Measurements from ENCODE around the gene BACE2.

BACE2 gene

DNA sequence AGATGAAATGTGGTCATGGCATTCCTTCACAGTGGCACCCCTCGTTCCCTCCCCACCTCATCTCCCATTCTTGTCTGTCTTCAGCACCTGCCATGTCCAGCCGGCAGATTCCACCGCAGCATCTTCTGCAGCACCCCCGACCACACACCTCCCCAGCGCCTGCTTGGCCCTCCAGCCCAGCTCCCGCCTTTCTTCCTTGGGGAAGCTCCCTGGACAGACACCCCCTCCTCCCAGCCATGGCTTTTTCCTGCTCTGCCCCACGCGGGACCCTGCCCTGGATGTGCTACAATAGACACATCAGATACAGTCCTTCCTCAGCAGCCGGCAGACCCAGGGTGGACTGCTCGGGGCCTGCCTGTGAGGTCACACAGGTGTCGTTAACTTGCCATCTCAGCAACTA is 81.5 kb downstream of the BACE2 start:
- no peaks in the 10 kb centered on the region for H3K9me3 ChIP-seq (ENCODE audit: insufficient read depth, low read length)
- H3K36me3 ChIP-seq (ENCODE audit: low read length) = no peaks in the 10 kb centered on the region
- no peaks in the 10 kb centered on the region for H3F3A ChIP-seq (ENCODE audit: insufficient read depth)
- no peak overlapping the region for H3K4me3 ChIP-seq (ENCODE audit: insufficient read depth, low read length, poor library complexity, severe bottlenecking)
- H3K9me2 ChIP-seq (replicated peaks; ENCODE audit: insufficient read depth, low read length) = no peaks in the 10 kb centered on the region
- no peak overlapping the region for H3K27ac ChIP-seq (ENCODE audit: low read depth, low read length)
- no peak overlapping the region for H3K9ac ChIP-seq (ENCODE audit: low read length)
- H3K79me2 ChIP-seq (ENCODE audit: insufficient read depth, low read length) = no peaks in the 10 kb centered on the region
- TF ChIP-seq, protein P1, sequence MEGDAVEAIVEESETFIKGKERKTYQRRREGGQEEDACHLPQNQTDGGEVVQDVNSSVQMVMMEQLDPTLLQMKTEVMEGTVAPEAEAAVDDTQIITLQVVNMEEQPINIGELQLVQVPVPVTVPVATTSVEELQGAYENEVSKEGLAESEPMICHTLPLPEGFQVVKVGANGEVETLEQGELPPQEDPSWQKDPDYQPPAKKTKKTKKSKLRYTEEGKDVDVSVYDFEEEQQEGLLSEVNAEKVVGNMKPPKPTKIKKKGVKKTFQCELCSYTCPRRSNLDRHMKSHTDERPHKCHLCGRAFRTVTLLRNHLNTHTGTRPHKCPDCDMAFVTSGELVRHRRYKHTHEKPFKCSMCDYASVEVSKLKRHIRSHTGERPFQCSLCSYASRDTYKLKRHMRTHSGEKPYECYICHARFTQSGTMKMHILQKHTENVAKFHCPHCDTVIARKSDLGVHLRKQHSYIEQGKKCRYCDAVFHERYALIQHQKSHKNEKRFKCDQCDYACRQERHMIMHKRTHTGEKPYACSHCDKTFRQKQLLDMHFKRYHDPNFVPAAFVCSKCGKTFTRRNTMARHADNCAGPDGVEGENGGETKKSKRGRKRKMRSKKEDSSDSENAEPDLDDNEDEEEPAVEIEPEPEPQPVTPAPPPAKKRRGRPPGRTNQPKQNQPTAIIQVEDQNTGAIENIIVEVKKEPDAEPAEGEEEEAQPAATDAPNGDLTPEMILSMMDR (IDR thresholded peaks at IDR 0.05; ENCODE audit: insufficient read depth, low read length, poor library complexity, severe bottlenecking) = no peak
- TF ChIP-seq EZH2phosphoT487 (conservative IDR thresholded peaks at IDR 0.05; ENCODE audit: low read length) = no peak
- H3K27me3 ChIP-seq (ENCODE audit: low read length) = no peaks in the 10 kb centered on the region
- H3K4me2 ChIP-seq (ENCODE audit: low read depth, low read length, poor library complexity, severe bottlenecking) = no peak overlapping the region
- no peaks in the 10 kb centered on the region for H4K20me1 ChIP-seq (ENCODE audit: low read depth, low read length)
- no peak overlapping the region for H2AFZ ChIP-seq (ENCODE audit: low read depth, low read length, severe bottlenecking)

DNA sequence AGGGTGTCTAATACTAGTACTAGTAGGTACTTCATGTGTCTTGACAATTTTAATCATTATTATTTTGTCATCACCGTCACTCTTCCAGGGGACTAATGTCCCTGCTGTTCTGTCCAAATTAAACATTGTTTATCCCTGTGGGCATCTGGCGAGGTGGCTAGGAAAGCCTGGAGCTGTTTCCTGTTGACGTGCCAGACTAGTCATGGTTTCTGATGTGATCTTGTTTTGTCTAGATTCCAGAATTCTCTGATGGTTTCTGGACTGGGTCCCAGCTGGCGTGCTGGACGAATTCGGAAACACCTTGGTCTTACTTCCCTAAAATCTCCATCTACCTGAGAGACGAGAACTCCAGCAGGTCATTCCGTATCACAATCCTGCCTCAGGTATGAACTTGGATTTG is 82.6 kb downstream of the BACE2 start:
- H3K36me3 ChIP-seq (ENCODE audit: low read length) = no peaks in the 10 kb centered on the region
- H2AFZ ChIP-seq (ENCODE audit: low read depth, low read length, severe bottlenecking) = no peak overlapping the region
- no peaks in the 10 kb centered on the region for H4K20me1 ChIP-seq (ENCODE audit: low read depth, low read length)
- H3K9me3 ChIP-seq (ENCODE audit: insufficient read depth, low read length) = no peaks in the 10 kb centered on the region
- no peaks in the 10 kb centered on the region for H3F3A ChIP-seq (ENCODE audit: insufficient read depth)
- H3K79me2 ChIP-seq (ENCODE audit: insufficient read depth, low read length) = no peaks in the 10 kb centered on the region
- H3K9ac ChIP-seq (ENCODE audit: low read length) = no peak overlapping the region
- H3K4me3 ChIP-seq (ENCODE audit: insufficient read depth, low read length, poor library complexity, severe bottlenecking) = no peak overlapping the region
- TF ChIP-seq, protein P1 (IDR thresholded peaks at IDR 0.05; ENCODE audit: insufficient read depth, low read length, poor library complexity, severe bottlenecking) = no peak
- H3K4me2 ChIP-seq (ENCODE audit: low read depth, low read length, poor library complexity, severe bottlenecking) = no peak overlapping the region
- no peaks in the 10 kb centered on the region for H3K9me2 ChIP-seq (replicated peaks; ENCODE audit: insufficient read depth, low read length)
- H3K27me3 ChIP-seq (ENCODE audit: low read length) = no peaks in the 10 kb centered on the region
- no peak overlapping the region for H3K27ac ChIP-seq (ENCODE audit: low read depth, low read length)

DNA sequence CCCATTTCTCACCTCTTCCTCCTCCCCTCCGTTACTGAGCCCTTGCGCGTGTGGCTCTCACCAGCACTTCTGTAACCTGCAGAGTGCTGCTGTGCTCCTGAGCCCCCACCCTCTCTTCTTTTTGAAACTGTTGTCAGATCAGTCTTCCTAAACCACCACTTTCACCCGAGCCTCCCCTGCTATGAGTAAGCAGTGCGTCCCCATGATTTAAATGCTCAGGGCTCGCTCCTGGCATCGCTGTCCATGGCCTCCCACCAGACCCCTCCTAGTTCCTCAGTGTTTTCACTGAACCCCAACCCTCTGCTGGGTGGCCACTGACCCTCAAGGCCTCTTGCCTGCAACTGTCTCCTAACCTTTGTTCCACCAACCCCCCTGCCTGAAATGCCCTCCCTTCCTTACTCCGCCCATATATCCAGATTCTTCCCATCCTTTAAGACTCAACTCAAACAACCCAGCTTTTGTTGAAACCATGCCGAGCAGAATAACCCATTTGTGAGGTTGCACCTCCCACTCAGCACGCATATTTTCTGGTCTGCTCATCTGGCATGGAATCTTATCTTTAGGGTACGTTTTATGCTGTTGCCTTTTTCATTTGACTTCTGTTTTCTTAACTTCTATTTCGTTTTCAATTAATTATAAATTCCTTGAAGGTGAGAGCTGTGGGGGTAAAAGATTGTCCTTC is 84.1 kb downstream of the BACE2 start:
- Histone ChIP-seq H3K27ac (ENCODE audit: low read depth, low read length) (no peak overlapping the region), H3K9me3 (ENCODE audit: insufficient read depth, low read length) (no peaks in the 10 kb centered on the region), H4K20me1 (ENCODE audit: low read depth, low read length) (no peaks in the 10 kb centered on the region), H3K9ac (ENCODE audit: low read length) (no peak overlapping the region), H3K9me2 (replicated peaks; ENCODE audit: insufficient read depth, low read length) (no peaks in the 10 kb centered on the region), H3K79me2 (ENCODE audit: insufficient read depth, low read length) (no peaks in the 10 kb centered on the region), H3K36me3 (ENCODE audit: low read length) (no peaks in the 10 kb centered on the region), H3K4me3 (ENCODE audit: insufficient read depth, low read length, poor library complexity, severe bottlenecking) (no peak overlapping the region), H2AFZ (ENCODE audit: low read depth, low read length, severe bottlenecking) (no peak overlapping the region), H3F3A (ENCODE audit: insufficient read depth) (no peaks in the 10 kb centered on the region), H3K27me3 (ENCODE audit: low read length) (no peaks in the 10 kb centered on the region), H3K4me2 (ENCODE audit: low read depth, low read length, poor library complexity, severe bottlenecking) (no peak overlapping the region)
- TF ChIP-seq, protein P1 (IDR thresholded peaks at IDR 0.05; ENCODE audit: insufficient read depth, low read length, poor library complexity, severe bottlenecking) = no peak
- no peak for TF ChIP-seq EZH2phosphoT487 (conservative IDR thresholded peaks at IDR 0.05; ENCODE audit: low read length)
